Fibroblast of mammary gland (primary cell): ENCODE results near the gene RASSF4.
A peak's percentile ranks its signal among the peaks of the same experiment; 100 is the strongest.

Experiments used
- DNase-seq: peaks from one replicate; pipeline ENCODE4 v3.0.0-alpha.2; 2010; ENCODE audit warnings: low read depth
- H3K4me3 ChIP-seq: 2 replicates; pipeline ENCODE4 v1.5.1; 2011; ENCODE audit warnings: low read depth, mild to moderate bottlenecking, low read length, moderate library complexity; ENCODE audit not compliant: control insufficient read depth
- TF ChIP-seq, protein P1 (sequence below): conservative IDR thresholded peaks from 2 replicates; pipeline ENCODE4 v1.5.1; 2011; ENCODE audit warnings: low read depth, low read length, inconsistent platforms; ENCODE audit not compliant: control insufficient read depth, insufficient read depth

The RASSF4 gene

GRCh38 chr10:44937196-44938005, 22.2 kb upstream of the RASSF4 start:
- TF ChIP-seq, protein P1, sequence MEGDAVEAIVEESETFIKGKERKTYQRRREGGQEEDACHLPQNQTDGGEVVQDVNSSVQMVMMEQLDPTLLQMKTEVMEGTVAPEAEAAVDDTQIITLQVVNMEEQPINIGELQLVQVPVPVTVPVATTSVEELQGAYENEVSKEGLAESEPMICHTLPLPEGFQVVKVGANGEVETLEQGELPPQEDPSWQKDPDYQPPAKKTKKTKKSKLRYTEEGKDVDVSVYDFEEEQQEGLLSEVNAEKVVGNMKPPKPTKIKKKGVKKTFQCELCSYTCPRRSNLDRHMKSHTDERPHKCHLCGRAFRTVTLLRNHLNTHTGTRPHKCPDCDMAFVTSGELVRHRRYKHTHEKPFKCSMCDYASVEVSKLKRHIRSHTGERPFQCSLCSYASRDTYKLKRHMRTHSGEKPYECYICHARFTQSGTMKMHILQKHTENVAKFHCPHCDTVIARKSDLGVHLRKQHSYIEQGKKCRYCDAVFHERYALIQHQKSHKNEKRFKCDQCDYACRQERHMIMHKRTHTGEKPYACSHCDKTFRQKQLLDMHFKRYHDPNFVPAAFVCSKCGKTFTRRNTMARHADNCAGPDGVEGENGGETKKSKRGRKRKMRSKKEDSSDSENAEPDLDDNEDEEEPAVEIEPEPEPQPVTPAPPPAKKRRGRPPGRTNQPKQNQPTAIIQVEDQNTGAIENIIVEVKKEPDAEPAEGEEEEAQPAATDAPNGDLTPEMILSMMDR = no peak
- DNase-seq = peak; percentile 70
- no peak overlapping the region for H3K4me3 ChIP-seq

DNA sequence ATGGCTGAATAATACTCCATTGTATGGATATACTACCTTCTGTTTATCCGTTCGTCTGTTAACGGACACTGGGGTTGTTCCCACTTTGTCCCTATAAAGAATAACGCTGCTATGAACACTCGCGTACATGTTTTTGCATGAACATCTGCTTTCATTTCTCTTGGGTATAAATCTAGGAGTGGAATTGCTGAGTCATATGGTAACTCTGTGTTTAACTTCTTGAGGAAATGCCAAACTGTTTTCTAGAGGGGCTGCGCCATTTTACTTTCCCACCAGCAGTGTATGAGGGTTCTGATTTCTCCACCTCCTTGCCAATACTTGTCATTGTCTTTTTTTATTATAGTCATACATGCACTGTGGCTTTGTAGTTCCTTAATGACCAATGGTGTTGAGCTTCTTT, 20.6 kb upstream of the RASSF4 start:
- TF ChIP-seq, protein P1 = no peak
- peak; percentile 60 for DNase-seq
- H3K4me3 ChIP-seq = no peak overlapping the region

GRCh38 chr10:44939691-44940401, 19.8 kb upstream of the RASSF4 start:
- DNase-seq = peak; percentile 36
- TF ChIP-seq, protein P1 = no peak
- H3K4me3 ChIP-seq = no peak overlapping the region

- no peak for DNase-seq
- H3K4me3 ChIP-seq = no peak overlapping the region
- TF ChIP-seq, protein P1 = no peak
Observed at GRCh38 chr10:44944354-44944753, 15.2 kb upstream of the RASSF4 start.

GRCh38 chr10:44946205-44946604, 13.4 kb upstream of the RASSF4 start:
- no peak overlapping the region for H3K4me3 ChIP-seq
- DNase-seq = peak; percentile 41
- TF ChIP-seq, protein P1 = no peak

- TF ChIP-seq, protein P1 = no peak
- no peak overlapping the region for H3K4me3 ChIP-seq
- DNase-seq = no peak
Observed at GRCh38 chr10:44947371-44948152, 12.0 kb upstream of the RASSF4 start.
